GM12874 (cell line): ENCODE data around the gene DUSP2.

Experiments
- CTCF ChIP-seq: IDR thresholded peaks from 2 replicates; pipeline ENCODE4 v1.5.1; 2011; ENCODE audit warnings: low read depth, mild to moderate bottlenecking, control low read depth, low read length, moderate library complexity; ENCODE audit not compliant: insufficient read depth

The DUSP2 gene

DNA sequence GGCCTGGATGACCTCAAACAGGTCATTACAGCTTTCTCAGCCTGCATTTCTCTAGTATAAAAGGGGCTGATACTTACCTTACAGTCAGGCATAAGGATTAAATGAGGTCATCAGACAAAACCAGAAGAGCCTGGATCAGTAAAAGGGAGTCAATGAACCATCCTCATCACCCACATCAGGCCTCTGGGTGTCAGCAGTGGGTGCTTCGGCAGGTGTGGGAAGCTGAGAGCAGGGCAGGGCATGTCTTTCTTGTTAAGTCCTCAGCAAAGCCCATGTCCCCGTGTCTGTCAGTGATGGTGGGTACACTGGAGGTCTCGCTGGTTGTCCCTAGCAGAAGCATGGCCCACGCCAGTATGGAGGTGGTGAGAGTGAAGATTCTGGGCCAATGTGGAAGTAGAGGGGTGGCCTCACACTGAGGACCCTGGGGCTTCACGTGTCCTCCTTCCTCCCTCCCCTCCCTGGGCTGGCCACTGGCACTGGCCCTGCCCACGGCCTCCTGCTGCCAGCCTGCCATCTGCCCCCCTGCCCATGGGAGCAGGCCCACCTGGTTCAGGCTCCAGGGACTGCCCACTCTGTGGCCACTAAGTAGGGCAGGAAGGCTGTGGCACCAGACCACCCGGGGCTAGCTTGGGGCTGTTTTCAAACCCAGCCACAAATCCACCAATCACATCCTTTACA is 33.3 kb downstream of the DUSP2 start:
- TF ChIP-seq CTCF: no peak

DNA sequence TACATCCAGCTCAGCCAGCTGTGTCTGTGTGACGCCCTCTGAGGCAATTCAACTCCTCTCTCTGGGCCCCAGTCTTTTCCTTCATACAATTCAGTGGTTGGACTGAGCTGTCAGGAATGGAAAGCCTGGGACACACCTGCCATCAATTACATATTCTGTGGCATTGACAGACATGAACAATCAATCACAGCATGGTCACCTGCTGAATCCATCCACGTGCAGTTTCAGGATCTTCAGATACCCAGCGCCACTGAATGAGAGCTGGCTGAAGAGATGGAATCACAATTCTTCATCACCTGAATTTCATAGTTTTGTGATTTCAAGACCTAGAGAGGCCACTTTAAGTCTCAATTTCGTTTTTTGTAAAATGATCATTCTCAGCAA is 34.0 kb downstream of the DUSP2 start:
- TF ChIP-seq CTCF: no peak

DNA sequence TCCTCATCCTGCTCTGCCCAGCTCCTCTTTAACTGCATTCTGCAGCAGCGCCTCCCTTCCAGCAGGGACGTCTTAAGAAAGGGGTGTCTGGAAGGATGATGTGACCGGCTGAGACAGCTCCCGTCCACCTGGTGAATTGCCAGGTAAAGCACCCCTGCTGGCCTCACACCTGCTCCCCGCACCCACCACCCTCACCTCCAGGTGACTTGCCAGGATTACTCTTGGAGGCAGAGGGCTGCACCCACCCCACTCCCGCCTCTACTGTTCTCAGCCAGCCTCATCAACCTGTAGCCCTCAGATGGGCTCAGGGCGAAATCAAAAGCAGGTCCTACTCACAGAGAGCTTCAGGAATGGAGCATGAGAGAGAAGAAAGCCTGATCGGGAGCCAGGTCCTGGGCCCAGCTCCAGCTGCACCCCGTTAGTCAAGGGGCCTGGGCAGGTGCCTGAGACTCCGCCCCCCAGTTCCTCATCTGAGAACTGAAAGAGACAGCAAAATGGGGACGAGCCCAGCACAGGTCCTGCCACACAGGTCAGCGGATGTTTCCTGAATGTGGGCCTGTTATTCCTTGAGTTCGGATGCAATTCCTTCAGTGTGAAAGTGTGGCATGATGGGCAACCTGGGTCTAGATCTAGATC is 34.5 kb downstream of the DUSP2 start:
- no peak for TF ChIP-seq CTCF

GRCh38 chr2:96109931-96110511 is 35.2 kb downstream of the DUSP2 start:
- no peak for TF ChIP-seq CTCF

DNA sequence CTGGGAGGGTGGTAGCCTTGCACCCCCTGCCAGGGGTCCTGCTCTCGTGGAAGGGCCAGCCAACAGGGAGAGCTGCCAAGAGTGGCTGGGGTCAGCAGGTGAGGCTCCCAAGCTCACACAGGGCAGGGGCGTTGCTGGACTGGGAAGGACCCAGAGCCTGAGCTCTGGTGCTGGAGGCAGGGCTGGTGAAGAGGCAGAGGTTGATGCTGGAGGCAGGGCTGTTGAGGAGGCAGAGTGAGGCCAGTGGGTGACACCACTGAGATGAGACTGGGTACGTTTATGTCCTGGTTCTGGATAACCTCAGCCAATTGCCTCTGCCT is 35.9 kb downstream of the DUSP2 start:
- no peak for TF ChIP-seq CTCF

- no peak for TF ChIP-seq CTCF
These were observed 36.5 kb downstream of the DUSP2 start for GRCh38 chr2:96108541-96109360.

DNA sequence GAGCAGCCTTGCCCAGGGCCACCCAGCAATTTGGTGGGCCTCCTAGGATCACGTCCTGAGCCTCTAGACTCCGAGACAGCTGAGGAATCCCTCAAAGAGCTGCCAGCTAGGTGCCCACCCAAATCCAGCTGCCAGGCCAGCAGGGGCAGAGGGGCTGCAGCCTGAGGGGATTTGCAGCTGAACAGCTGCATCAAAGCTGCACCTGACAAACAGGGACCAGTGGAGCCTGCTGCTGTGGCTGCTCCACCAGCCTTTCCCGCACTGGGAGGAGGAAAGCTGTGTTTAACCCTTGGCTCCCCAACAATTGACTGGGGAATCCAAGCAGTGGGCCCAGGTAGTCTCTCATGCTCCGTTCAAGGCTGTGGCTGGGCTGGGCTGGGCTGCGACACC is 37.1 kb downstream of the DUSP2 start:
- no peak for TF ChIP-seq CTCF
